Measurements from ENCODE around the gene CTNNAL1.
"Not testable (repeated sequence)": the region's sequence is repeated elsewhere in the genome, so short reads cannot be mapped to it uniquely, and the experiment has no call there.

- TF ChIP-seq CTCF, POLR2A (IDR thresholded peaks at IDR 0.05): not testable (repeated sequence)
Measured at GRCh38 chr9:109053121-109053520, 39.8 kb upstream of the CTNNAL1 start.
